ENCODE measurements around the gene TPX2.

Gene TPX2

GRCh38 chr20:31694842-31695593 lies 44.1 kb upstream of the TPX2 start:
- TF ChIP-seq CTCF (IDR thresholded peaks at IDR 0.05; ENCODE audit: borderline replicate concordance, insufficient read depth, low read depth, low read length) = no peak
- H3K4me3 ChIP-seq (ENCODE audit: low read depth, low read length) = no peak overlapping the region

GRCh38 chr20:31695849-31696804 lies 43.0 kb upstream of the TPX2 start:
- H3K4me3 ChIP-seq (ENCODE audit: low read depth, low read length) = no peak overlapping the region
- no peak for TF ChIP-seq CTCF (IDR thresholded peaks at IDR 0.05; ENCODE audit: borderline replicate concordance, insufficient read depth, low read depth, low read length)

GRCh38 chr20:31698243-31698802 lies 40.8 kb upstream of the TPX2 start:
- H3K4me3 ChIP-seq (ENCODE audit: low read depth, low read length) = no peak overlapping the region
- TF ChIP-seq CTCF (IDR thresholded peaks at IDR 0.05; ENCODE audit: borderline replicate concordance, insufficient read depth, low read depth, low read length) = no peak

- H3K4me3 ChIP-seq (ENCODE audit: low read depth, low read length) = no peak overlapping the region
- no peak for TF ChIP-seq CTCF (IDR thresholded peaks at IDR 0.05; ENCODE audit: borderline replicate concordance, insufficient read depth, low read depth, low read length)
Observed at GRCh38 chr20:31698803-31699718, 40.0 kb upstream of the TPX2 start.

GRCh38 chr20:31699801-31700728 lies 39.0 kb upstream of the TPX2 start:
- TF ChIP-seq CTCF (IDR thresholded peaks at IDR 0.05; ENCODE audit: borderline replicate concordance, insufficient read depth, low read depth, low read length) = no peak
- no peak overlapping the region for H3K4me3 ChIP-seq (ENCODE audit: low read depth, low read length)
